NCI-H446 treated with DMSO at 0.1 percent for 48 hours (cell line): ENCODE measurements around the gene HNRNPUL2.
A peak's percentile ranks its signal among the peaks of the same experiment; 100 is the strongest.

Experiments
- DNase-seq: peaks from one replicate; lab custom pipeline; 2025; lab: John Stamatoyannopoulos, UW

Gene HNRNPUL2

GRCh38 chr11:62726915-62727164, 417 bp downstream of the HNRNPUL2 start:
- no peak for DNase-seq

- no peak for DNase-seq
Measured at GRCh38 chr11:62726156-62726914, 922 bp downstream of the HNRNPUL2 start.

- no peak for DNase-seq
Measured at GRCh38 chr11:62725646-62726045, 1.6 kb downstream of the HNRNPUL2 start.

GRCh38 chr11:62724171-62724570, 3.1 kb downstream of the HNRNPUL2 start:
- DNase-seq: no peak

GRCh38 chr11:62721994-62722393, 5.3 kb downstream of the HNRNPUL2 start:
- DNase-seq: no peak

- no peak for DNase-seq
Measured at GRCh38 chr11:62719302-62719978, 7.8 kb downstream of the HNRNPUL2 start.

- DNase-seq: no peak
Measured at GRCh38 chr11:62716816-62717215, 10.4 kb downstream of the HNRNPUL2 start.

GRCh38 chr11:62716206-62716605, 11.1 kb downstream of the HNRNPUL2 start:
- no peak for DNase-seq

- DNase-seq: no peak
Measured at GRCh38 chr11:62715150-62716130, 11.8 kb downstream of the HNRNPUL2 start.

GRCh38 chr11:62713343-62713742, 13.9 kb downstream of the HNRNPUL2 start:
- no peak for DNase-seq

GRCh38 chr11:62712861-62713260, 14.4 kb downstream of the HNRNPUL2 start:
- DNase-seq: no peak

- no peak for DNase-seq
Measured at GRCh38 chr11:62712276-62712812, 14.9 kb downstream of the HNRNPUL2 start.

GRCh38 chr11:62710001-62710345, 17.3 kb downstream of the HNRNPUL2 start:
- DNase-seq: no peak

- no peak for DNase-seq
Measured at GRCh38 chr11:62709247-62710000, 17.8 kb downstream of the HNRNPUL2 start.

GRCh38 chr11:62708793-62709192, 18.5 kb downstream of the HNRNPUL2 start:
- DNase-seq: no peak

- no peak for DNase-seq
Measured at GRCh38 chr11:62708392-62708791, 18.9 kb downstream of the HNRNPUL2 start.

GRCh38 chr11:62707277-62707861, 19.9 kb downstream of the HNRNPUL2 start, which contains the start of the genes BSCL2 and GNG3:
TSS of gene BSCL2 (minus strand) at chr11:62707424. CDS start at chr11:62707195, 229 bp downstream.
TSS of gene GNG3 (plus strand) at chr11:62707676. CDS start at chr11:62708296, 620 bp downstream.
- DNase-seq: no peak

- DNase-seq: no peak
Measured at GRCh38 chr11:62706850-62707247, 20.4 kb downstream of the HNRNPUL2 start.

GRCh38 chr11:62705880-62706849, 21.1 kb downstream of the HNRNPUL2 start:
- peak; percentile 93 for DNase-seq

- DNase-seq: no peak
Measured at GRCh38 chr11:62705413-62705812, 21.8 kb downstream of the HNRNPUL2 start.
